ENCODE results near the gene KIRREL3.

Gene KIRREL3

DNA sequence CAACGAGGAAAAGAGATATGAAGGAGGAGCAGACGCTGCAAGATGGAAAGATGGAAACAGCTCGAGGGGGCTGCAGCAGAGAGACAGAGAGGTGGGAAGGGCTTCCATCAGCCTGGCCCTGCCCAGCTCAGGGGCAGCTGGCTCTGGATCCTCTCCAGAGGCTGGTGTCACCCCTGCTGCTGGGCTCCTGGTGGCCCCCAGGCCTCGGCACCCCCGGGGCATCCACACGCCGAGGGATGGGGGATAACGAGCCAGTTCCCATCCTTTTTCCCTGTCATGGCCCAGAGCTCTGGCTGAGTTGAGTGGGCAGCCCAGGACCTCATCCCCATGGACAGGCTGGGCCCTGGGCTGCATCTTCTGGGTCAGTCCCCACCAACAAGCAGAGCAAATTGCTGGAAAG, 542.8 kb downstream of the KIRREL3 start:
- no peak for DNase-seq

- no peak for DNase-seq
Measured at GRCh38 chr11:126456783-126457542, 543.6 kb downstream of the KIRREL3 start.

DNA sequence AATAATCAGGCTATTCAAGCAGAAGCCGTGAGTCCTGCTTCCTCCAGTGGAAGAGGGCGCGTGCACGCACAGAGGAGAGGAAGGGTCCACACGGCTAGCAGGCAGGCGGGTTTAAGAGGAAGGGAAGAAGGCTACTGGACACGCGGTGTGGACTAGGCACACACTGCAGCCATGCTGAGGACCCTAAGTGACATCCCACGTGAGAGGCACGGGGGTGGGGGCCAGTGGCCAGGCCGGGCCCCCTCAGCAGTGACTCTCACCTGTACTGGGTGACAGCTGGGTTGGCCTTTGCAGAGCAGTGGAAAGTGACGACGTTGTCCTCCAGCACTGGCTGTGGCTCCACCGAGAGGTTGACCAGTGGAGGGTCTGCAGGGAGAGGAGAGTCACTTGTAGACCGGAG, 544.5 kb downstream of the KIRREL3 start:
- no peak for DNase-seq

DNA sequence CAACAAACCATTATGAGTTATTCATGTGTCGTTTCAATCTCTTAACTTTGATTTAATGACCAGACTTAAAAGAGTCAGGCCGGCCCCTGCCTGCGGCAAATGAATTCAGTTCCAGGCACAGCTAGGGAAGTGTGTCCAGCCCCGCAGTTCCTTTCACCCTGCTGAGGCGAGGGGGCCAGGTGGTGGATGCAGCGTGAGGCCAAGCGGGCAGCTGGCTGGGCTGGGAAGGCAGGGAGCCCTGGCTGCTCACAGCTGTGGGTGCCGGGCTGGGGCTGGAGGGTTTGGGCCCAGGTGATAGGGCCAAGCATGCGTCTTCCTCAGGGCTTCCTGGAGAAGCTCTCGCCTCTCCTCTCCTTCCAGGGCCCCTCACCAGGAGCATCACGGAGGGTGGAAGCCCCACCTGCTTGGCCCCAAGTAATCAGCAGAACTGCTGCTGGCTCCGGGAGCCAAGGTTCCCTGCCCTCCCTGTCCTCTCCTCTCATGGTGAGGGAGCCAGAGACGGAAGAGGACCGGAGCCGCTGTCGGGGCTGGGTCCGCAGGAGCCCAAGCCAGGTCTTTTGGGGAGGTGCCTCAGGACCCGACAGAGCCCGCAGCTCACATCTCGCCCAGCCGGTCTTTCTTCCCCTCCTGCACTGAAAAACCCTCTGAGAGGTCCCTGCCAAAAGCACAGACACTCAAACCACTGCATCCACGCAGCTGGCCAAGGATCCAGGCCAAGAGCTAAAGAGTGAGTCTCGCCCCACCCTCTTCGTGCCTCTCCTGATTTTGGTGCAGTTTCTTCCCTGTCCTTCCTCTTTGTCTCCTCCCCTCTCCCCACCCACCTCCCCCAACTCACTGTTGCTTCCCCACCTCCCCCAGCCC, 548.1 kb downstream of the KIRREL3 start:
- DNase-seq = no peak

GRCh38 chr11:126451211-126451802, 549.3 kb downstream of the KIRREL3 start:
- DNase-seq = no peak

- DNase-seq = no peak
Measured at GRCh38 chr11:126450806-126451205, 549.8 kb downstream of the KIRREL3 start.

DNA sequence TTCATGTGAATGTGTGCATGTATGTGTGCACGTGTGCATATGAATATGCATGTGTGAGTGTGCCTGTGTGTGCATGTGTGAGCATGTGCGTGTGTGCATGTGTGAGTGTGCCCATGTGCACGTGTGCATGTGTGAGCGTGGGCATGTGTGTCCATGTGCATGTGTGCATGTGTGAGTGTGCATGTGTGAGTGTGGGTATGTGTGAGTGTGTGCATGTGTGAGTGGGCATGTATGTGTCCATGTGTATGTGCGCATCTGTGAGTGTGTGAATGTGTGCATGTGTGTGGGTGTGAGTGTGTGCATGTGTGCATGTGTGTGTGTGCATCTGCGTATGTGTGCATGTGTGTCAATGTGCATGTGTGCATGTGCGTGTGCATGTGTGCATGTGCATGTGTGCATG, 550.4 kb downstream of the KIRREL3 start:
- no peak for DNase-seq

DNA sequence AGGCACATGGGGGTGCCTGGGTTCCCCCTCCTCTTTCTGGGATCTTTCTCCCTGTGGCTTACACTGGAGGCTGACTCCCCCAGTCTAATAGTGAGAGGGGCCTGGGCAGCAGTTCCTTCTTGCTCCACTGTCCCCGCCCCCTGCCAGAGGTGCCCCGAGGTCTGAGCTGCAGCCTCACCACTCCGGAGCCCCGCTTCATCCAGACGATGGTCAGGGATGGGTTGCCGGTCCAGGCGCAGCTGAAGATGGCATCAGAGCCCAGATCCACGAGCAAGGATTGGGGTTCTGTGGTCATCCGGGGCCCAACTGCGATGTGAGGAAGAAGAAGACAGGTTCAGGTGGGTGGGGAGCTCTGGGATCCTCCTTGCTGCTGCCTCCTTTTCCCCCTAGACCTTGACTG, 554.0 kb downstream of the KIRREL3 start:
- no peak for DNase-seq

- no peak for DNase-seq
Measured at GRCh38 chr11:126444072-126444471, 556.5 kb downstream of the KIRREL3 start.

- DNase-seq = no peak
Measured at GRCh38 chr11:126443120-126443519, 557.5 kb downstream of the KIRREL3 start.

- DNase-seq = peak; percentile 72
Measured at GRCh38 chr11:126440792-126441514, 559.6 kb downstream of the KIRREL3 start.

DNA sequence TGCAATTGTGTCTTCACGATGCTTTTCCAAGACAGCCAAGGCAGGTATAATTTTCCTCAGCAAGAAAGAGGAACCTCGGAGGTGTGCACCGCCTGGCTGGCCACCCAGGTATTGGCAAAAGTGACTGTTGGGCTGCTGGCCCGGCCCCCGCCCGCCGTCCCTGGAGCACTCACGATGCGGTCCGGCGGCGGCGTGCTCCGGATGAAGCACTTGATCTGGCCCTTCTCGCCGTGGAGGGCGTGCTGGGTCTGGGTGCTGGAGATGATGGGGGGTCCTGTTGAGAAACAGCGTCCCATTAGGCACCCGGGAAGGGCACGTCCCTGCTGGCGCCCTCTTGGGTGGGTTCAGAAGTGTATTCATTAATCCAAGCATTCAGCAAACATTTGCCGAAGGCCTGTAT, 560.3 kb downstream of the KIRREL3 start:
- no peak for DNase-seq

DNA sequence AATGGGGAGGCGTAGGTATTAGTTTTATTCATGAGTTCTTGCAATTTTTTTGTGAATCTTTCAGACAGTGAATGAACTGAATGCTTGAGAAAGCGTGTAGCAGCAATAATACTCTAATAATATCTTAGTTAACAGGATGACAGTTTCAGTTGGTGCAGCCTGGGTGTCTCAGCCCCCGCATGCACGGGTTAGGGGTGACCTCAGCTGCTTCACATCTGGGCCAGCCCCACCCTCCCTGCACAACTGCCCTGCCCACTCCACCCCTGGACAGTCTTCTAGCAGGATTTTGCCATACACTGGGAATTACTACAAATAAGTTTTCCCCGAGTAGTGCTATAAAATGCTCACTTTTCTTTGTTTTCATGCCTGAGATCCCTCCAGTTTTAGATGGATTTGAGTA, 561.9 kb downstream of the KIRREL3 start:
- no peak for DNase-seq

DNA sequence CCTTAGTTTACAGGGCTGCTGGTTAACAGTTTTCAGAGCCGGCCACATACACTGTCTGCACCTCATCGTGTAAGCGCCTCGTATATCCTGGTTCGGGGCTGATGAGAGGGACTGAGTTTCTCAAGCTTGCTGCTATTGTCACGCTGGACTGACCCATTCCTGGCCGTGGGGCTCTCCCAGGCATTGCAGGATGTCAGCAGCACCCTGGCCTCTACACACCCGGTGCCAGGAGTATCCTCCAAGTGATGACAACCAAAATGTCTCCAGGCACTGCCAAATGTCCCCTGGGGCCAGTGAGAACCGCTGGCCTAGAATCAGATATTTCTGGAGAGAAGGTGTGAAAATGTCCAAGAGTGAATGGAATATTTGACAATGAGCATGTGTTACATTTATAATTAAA, 562.3 kb downstream of the KIRREL3 start:
- DNase-seq = no peak

DNA sequence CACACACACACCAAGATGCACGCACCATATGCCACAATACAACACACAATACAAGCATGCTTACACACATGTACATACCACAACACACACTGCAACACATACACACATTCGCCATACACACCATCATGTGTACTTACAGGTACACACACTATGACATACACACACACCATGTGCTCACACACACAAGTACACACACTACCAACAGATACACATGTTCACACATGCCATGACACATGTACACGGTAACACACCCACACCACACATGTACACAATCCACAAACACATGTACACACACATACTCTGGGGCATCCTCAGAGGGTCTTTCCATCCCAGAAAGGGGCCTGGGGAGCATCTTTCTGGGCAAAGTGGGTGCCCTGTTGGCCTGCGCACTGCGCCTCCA, 562.8 kb downstream of the KIRREL3 start:
- no peak for DNase-seq

GRCh38 chr11:126436209-126436755, 564.3 kb downstream of the KIRREL3 start:
- DNase-seq = no peak

DNA sequence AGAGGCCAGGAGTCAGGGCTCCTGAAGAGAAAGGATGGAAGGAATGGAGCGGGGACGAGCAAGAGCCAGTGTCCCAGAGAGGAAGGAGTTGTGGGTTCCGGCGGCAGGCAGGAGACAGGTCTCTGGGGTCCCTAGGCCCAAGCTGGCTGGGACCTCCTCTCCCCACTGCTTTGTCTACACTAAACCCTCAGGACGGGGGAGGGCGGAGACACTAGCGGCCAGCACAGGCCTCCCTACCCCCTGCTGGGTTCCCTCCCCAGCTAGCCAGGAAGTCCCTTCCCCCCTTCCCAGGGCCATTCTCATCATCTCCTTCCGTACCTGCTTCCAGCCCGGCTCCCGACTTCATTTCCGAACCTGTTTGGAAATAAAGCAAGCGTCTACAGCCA, 565.6 kb downstream of the KIRREL3 start:
- DNase-seq = no peak

GRCh38 chr11:126433989-126434949, 566.3 kb downstream of the KIRREL3 start:
- no peak for DNase-seq

DNA sequence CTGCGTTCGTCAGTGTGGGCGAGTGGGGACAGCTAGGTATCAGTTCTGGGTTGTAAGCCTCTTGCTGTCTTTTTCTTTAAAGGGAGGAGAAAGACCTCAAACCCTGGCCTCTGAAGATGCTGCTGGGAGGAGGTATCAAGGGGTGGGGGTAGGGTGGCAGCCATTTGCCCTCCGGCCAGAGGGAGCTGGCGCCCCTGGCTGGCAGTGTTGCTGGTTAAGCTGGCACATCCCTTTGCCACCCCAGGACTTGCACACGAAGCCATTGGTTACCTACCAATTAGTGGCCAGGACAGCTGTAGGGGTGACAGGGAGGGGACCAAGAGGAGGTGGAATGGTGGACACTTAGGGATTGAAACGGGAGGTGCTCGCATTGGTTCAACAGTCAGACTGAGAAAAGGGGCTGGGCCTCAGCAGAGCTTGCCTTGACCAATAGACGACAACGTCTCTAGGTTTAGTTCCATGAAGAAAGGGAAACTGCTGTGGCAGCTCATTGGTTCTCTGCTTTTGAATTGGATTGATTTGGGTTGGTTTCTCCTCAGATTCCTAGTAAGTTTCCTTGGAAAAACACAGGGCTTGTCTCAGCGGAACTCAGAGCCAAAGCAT, 567.2 kb downstream of the KIRREL3 start:
- no peak for DNase-seq

- no peak for DNase-seq
Measured at GRCh38 chr11:126432525-126432924, 568.0 kb downstream of the KIRREL3 start.

DNA sequence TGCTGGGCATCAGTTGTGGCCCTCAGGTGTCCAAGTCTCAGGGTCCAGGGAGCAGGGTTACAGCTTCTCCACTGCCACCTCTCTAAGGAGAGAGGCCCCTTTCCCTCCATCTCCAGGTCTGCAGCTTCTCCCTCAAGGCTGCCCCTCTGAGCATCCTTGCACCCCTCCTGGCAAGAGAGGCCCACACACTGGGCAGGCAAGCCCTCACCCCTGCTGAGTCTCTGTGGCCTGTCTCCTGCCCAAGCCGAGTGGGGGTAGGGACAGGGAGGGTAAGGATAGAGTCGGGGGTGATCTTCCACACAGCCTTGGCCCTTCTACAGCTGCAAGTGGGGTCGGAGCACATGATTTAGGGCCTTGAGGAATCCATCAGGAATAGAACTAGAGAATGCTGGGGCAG, 568.5 kb downstream of the KIRREL3 start:
- DNase-seq = no peak
